Motor neuron (in vitro differentiated cells): ENCODE data around the gene FARS2. TPM values are rescaled to one million over a fixed set of nuclear protein-coding genes. Genes with fewer than 3 reads are reported as not detected.
"Not testable (repeated sequence)": the region's sequence is repeated elsewhere in the genome, so short reads cannot be mapped to it uniquely, and the experiment has no call there.

Experiments used
- ATAC-seq, 8 experiments: fragments of 200-7000 bp; cut with Tn5 transposase; replicated peaks in 6 of 8; 2 replicates each; pipeline ENCODE4 v1.8.0; 2021; ENCODE audit warnings: mild to moderate bottlenecking in 8 of 8, moderate library complexity in 8 of 8
- H3K27ac ChIP-seq, 2 donors: fragments of 250-450 bp; sonication (Bioruptor Pico); 2 replicates each; pipeline ENCODE4 v1.9.0; 2021; ENCODE audit warnings: antibody characterized with exemption in 2 of 2, mild to moderate bottlenecking in 2 of 2, moderate library complexity in 1 of 2
- H3K4me1 ChIP-seq, 2 donors: fragments of 250-450 bp; sonication (Bioruptor Pico); replicated peaks in 1 of 2; 2 replicates each; pipeline ENCODE4 v1.6.1; 2021; ENCODE audit warnings: antibody characterized with exemption in 2 of 2, mild to moderate bottlenecking in 2 of 2, moderate library complexity in 1 of 2
- H3K4me3 ChIP-seq, 5 donors: fragments of 250-450 bp; sonication (Bioruptor Pico); 2 replicates each; pipeline ENCODE4 v1.9.0; 2021; ENCODE audit warnings: antibody characterized with exemption in 5 of 5, mild to moderate bottlenecking in 5 of 5, moderate library complexity in 4 of 5
- WGBS, 10 experiments: fragments of 450-650 bp; shearing (Covaris generic); methylation state at CpG; one replicate each; pipeline ENCODE4 v1.0.0; 2022; 5-methylcytosine and 5-hydroxymethylcytosine counted together
- in situ Hi-C, 9 experiments: fragments of 400-800 bp; cut with MboI; loops; one replicate each; pipeline ENCODE4 v1.15.0; 2021; ENCODE audit warnings: low sequenced_read_pairs in 9 of 9, low pct_unique_long_range_greater_than_20kb in 2 of 9; ENCODE audit not compliant: unreplicated experiment in 9 of 9
- total RNA-seq, 8 experiments: library from RNA; unstranded; fragments of 300-600 nt; gene quantifications; 2 replicates each; pipeline versions ENCODE4 v1.2.3 to v1.2.4, GENCODE V29; 2022

FARS2 gene
- total RNA-seq, 8 experiments from 2014 or later, result 10.9 to 24.1 (median 15.6) TPM

DNA sequence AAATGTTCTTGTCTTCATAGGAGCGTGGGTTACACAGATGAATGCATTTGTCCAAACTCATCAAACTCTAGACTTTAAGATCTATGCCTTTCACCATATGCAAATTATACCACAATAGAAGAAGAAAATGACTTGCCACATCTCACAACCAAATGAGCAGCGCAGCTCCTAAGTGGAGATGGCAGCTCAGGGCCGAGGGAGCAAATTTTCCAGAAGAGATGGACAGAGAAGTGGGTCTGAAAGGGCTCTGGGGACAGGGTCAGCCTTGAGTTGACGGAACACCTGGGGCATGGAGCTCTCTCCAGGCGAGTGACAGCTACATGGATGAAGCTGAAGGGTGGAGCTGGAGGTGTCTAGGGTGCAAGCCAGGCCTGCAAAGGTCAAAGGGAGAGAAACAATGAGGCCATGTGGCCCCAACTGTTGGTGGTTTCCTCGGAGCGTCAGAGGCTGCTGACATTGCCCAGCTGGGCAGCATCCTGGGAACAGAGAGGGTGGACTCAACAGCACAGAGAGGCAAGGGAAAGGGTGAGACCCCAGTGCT lies 517.1 kb downstream of the FARS2 start:
- WGBS, 10 experiments, result 78 to 100% (median 93%) methylated on average over 1 to 4 of the region's 7 CpGs; no CpG with 5 or more reads in 1 of the 10 experiments
- no peaks in the 10 kb centered on the region for H3K4me1 ChIP-seq
- H3K27ac ChIP-seq, result no peak overlapping the region
- ATAC-seq, result no peak
- no peak overlapping the region for H3K4me3 ChIP-seq
- in situ Hi-C loops, result no loop called here

DNA sequence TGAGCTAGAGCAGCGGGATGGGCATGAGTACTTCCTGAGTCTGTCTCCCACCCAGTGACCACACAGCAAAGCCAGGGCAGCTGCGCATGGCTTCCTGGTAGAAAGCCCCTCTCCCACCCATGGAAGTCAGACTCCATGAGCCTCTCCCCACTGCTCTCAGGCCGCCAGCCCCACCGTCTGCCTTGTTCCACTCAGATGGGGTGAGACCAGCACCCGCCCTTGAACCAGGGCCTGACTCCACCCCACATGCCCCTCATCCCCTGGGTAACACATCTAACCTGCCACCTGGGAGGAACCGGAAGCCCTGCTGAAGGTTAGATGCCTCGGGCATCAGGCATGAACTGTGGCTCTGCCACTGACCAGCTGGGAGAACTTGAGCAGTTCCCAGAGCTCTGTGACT lies 517.6 kb downstream of the FARS2 start:
- 67 to 100% (median 80%) methylated on average over 1 to 6 of the region's 7 CpGs; no CpG with 5 or more reads in 6 of the 10 experiments for WGBS, 10 experiments
- in situ Hi-C loops, result no loop called here
- H3K4me3 ChIP-seq, result no peak overlapping the region
- no peaks in the 10 kb centered on the region for H3K4me1 ChIP-seq
- H3K27ac ChIP-seq, result no peak overlapping the region
- ATAC-seq, result no peak

DNA sequence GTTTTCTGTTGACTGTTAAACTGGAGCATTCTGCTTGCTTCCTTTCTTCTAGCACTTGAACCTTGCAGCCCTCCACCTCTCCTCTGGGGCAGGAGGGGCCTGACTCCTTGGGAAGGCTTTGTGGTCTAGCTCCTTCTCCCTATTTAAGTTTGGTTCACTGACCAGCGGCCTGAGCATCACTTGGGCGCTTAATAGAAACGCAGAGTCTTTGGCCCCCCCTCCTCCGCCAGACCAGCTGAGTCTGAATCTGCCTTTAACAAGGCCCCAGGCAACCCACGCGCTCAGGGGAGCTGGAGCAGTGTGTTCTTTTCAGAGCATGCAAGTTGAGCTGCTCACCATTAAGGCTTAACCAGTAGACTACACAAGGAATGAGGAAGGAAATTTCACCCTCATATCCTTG lies 519.7 kb downstream of the FARS2 start:
- 78 to 100% (median 100%) methylated on average over 2 to 6 of the region's 6 CpGs; no CpG with 5 or more reads in 6 of the 10 experiments for WGBS, 10 experiments
- H3K27ac ChIP-seq, result no peak overlapping the region
- peaks cover 10 to 14% of the 10 kb centered on the region in 2 donors for H3K4me1 ChIP-seq
- in situ Hi-C loops, result no loop called here
- peak in 2 of 8 experiments; percentile 24 to 27 for ATAC-seq
- H3K4me3 ChIP-seq, result no peak overlapping the region

DNA sequence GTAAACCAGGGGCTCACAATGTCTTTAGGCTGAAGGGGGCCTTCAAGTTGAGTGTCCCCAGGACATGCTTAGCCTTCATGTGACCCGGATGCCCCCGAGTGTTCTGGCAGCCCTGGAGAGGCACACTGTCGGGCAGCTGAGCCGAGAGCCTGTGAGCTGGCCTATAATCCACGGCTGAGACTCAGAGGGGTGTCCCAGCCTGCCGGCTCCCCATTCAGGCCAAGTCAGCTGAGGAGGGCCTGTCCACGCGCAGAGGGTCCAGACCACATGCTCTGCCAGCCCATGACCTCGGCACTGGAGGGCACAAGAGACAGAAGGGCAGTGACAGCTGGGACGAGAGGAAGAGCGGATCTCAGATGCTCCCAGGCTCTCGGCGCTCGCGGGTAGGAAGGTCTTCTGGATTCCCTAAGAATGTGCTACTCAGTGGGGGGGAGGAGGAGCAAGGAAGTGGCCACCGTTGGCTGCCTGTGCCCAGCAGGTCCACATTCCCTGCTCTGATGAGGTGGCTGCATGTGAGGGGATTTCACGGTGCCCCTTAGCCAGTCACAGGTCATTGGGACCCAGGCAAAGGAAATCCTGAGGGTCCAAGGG lies 520.7 kb downstream of the FARS2 start:
- ATAC-seq, result no peak
- Histone ChIP-seq H3K4me3 (no peak overlapping the region), H3K27ac (no peak overlapping the region), H3K4me1 (peaks cover 16 to 21% of the 10 kb centered on the region in 2 donors)
- 0 to 90% (median 73%) methylated on average over 1 to 15 of the region's 17 CpGs; no CpG with 5 or more reads in 4 of the 10 experiments for whole genome bisulfite sequencing, 10 experiments
- in situ Hi-C loops, result no loop called here

DNA sequence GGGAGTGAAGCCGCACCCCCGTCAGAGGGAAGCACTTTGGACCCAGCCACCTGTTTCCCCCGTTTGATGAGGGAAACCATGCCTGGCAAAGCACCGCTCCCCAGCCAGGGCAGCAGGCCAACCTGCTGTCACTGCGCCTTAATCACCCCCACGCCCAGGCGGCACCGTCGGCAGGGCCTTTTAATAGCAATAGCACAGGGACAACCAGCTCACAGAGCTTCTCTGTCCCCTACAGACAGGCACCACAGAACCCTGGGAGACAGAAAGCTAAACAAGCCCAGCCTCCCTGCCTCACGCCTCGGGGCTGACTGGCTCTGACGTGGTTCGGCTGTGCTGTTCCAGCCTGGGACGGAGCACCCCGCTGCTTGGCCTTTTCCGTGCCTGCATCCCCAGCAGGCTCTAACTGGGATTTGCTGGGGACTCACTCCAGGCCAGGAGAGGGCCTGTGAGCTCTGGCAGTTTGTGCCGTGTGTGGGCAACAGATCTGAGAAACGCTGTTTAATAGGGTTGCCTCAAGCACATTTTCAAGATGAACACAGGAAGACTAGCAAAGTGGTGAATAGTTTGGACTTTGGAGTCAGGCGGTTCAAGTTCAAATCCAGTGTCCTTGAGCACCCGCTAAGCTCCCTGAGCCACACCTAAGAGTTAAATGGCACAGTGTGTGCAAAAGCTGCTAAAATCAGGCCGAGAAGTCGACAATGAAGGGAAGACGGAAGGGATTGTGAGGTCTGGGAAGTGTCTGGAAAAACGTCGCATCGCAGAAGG lies 521.7 kb downstream of the FARS2 start:
- H3K4me3 ChIP-seq, result no peak overlapping the region
- peak in 2 of 8 experiments; percentile 19 to 75 for ATAC-seq
- WGBS, 10 experiments, result 72 to 94% (median 85%) methylated on average over 3 to 22 of the region's 26 CpGs; no CpG with 5 or more reads in 2 of the 10 experiments
- in situ Hi-C loops, result no loop called here
- peaks cover 19 to 24% of the 10 kb centered on the region in 2 donors for H3K4me1 ChIP-seq
- no peak overlapping the region for H3K27ac ChIP-seq

DNA sequence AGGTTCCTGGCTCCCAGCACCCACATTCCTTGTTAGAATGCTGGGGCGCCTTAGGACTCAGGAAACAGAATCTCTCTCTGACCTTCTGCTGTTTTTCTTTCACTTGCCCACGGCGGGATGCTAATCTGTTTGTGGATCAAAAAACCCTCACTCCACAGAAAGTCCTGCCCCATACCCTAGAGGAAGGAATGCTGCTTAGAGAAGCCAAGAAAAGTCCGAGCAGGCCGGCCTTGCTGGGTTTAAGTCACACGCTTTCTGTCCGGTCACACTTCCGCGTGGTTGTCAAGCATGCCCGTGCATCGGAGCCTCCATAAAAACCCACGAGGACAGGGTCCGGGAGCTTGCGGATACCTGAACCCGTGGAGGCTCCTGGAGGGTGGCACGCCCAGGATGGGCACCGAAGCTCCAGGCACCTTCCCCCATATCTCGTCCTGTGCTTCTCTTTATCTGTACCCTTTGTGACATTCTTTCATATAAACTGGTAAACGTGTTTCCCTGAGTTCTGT lies 522.3 kb downstream of the FARS2 start:
- Histone ChIP-seq H3K4me3 (no peak overlapping the region), H3K4me1 (peaks cover 19 to 24% of the 10 kb centered on the region in 2 donors), H3K27ac (no peak overlapping the region)
- WGBS, 10 experiments, result 70 to 100% (median 80%) methylated on average over 1 to 15 of the region's 19 CpGs; no CpG with 5 or more reads in 3 of the 10 experiments
- in situ Hi-C loops, result no loop called here
- no peak for ATAC-seq

DNA sequence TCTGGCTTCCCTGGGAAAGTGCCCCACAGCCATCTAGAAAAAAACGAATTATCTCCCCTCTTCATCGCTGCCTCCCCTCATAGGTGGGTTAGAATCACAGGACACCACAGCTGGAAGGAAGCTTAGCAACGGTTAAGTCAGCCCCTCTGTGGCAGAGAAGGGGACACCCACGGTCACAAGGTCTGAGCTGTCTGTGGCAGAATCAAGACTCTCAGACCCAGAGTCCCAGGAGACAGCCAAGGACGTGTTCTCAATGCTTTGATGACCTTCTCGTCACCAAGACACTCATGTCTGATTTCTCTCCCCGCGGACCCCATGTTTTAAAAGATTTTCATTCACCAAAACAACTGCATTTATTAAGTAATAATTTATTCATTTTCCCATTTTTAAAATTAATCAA lies 523.9 kb downstream of the FARS2 start:
- H3K4me1 ChIP-seq, result peaks cover 19 to 24% of the 10 kb centered on the region in 2 donors
- no peak overlapping the region for H3K27ac ChIP-seq
- no peak overlapping the region for H3K4me3 ChIP-seq
- WGBS, 10 experiments, result 70 to 87% (median 82%) methylated on average over 1 to 7 of the region's 8 CpGs; no CpG with 5 or more reads in 4 of the 10 experiments
- ATAC-seq, result peak in 5 of 8 experiments; percentile 27 to 78 (median 71)
- in situ Hi-C loops, result no loop called here

DNA sequence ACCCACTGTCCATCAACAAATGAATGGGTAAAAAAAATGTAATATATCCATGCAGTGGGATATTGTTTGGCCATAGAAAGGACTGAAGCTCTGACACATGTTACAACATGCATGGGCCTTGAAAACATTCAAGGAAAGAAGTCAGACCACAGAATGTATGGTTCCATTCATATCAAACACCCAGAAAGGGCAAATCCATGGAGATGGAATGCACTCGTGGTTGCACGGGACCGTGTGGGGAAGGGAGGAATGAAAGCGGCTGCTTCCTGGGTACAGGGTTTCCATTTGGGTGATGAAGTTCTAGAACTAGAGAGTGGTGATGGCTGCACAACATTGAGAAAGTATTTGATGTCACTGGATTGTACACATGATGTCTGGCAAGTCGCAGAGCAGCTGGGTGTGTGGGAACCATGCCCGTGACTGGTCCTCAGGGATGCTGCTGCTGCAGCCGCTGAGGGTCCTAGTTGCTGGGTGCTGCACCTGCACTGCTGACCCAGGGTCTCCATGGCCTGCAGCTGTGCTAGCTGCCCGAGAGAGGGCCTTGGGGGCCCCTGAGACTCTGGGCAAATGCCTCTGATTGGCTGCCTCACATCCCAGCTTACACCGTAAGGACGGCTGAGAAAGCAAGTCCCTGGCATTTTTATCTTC lies 525.1 kb downstream of the FARS2 start:
- Histone ChIP-seq H3K27ac (peak overlapping the region in 1 of 2 donors; percentile 23), H3K4me1 (peaks cover 19 to 24% of the 10 kb centered on the region in 2 donors), H3K4me3 (no peak overlapping the region)
- WGBS, 10 experiments, result 51 to 100% (median 75%) methylated on average over 1 to 7 of the region's 10 CpGs; no CpG with 5 or more reads in 4 of the 10 experiments
- in situ Hi-C loops, result no loop called here
- peak in 5 of 8 experiments; percentile 12 to 54 (median 35) for ATAC-seq

DNA sequence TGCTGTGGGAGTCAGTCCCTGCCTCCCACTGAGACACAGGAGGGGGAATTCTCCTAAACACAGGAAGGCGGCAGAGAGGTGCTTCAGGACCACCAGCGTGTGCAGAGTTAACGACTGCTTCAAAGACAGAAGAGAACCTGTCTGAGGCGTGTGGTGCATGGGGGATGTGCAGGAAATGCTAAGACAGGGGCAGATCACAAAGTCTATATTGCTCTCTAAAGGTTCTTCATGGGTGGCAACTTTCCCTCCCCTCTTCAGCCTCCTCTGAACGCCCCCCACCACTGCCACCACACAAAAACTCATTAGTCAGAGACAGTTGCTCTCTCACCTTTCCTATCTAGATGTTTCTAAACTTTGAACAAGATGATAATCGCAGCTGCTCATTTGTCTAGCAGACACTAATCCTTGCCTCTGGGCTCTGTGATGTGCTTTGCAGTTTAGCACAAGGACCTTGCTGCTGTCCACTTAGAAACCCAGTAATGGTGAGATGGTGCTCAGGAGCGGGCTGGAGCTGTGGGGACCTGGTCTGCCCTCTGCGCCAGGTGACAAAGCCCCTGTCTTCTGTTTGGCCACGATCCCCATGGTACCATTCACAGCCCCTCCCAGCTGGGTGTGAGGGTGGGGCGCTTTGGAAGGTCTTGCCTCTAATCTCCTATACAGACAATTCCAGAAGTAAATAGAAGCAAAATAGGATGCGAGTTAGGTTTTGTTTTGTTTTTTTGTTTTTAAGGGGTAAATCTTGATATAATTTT lies 525.8 kb downstream of the FARS2 start:
- in situ Hi-C loops, result no loop called here
- Histone ChIP-seq H3K27ac (no peak overlapping the region), H3K4me3 (no peak overlapping the region), H3K4me1 (peaks cover 19 to 24% of the 10 kb centered on the region in 2 donors)
- ATAC-seq, result peak in 4 of 8 experiments; percentile 9 to 30 (median 22)
- WGBS, 10 experiments, result 26 to 90% (median 70%) methylated on average over 1 to 7 of the region's 11 CpGs; no CpG with 5 or more reads in 3 of the 10 experiments

DNA sequence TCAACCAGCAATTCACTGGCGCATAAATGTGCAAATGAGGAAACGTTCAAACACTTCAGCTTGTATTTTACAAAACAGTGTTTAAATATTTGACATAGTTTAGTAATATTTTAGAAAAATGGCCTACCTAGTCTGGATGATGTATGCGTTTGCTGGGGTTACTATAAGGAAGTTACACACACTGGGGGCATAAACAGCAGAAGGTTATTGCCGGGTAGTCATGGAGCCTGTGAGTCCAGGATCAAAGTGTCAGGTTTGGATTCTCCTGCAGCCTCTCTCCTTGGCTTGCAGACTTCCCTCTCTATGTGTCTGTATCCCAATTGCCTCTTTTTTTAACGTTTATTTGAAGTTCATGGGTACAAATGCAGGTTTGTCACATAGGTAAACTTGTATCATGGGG lies 528.1 kb downstream of the FARS2 start:
- ATAC-seq, result peak in 1 of 8 experiments; percentile 30
- H3K27ac ChIP-seq, in situ Hi-C loops, H3K4me3 ChIP-seq: not testable (repeated sequence)
- 8 to 90% (median 80%) methylated on average over 1 to 4 of the region's 5 CpGs; no CpG with 5 or more reads in 3 of the 10 experiments for WGBS, 10 experiments
- peaks cover 19 to 24% of the 10 kb centered on the region in 2 donors for H3K4me1 ChIP-seq

DNA sequence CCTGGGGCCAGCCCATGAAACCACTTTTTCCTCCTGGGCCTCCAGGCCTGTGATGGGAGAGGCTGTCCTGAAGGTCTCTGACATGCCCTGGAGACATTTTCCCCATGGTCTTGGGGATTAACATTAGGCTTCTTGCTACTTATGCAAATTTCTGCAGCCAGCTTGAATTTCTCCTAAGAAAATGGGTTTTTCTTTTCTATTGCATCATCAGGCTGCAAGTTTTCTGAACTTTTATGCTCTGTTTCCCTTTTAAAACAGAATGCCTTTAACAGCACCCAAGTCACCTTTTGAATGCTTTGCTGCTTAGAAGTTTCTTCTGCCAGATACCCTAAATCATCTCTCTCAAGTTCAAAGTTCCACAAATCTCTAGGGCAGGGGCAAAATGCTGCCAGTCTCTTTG lies 535.2 kb downstream of the FARS2 start:
- in situ Hi-C loops, H3K4me3 ChIP-seq, H3K27ac ChIP-seq, ATAC-seq, H3K4me1 ChIP-seq: not testable (repeated sequence)

DNA sequence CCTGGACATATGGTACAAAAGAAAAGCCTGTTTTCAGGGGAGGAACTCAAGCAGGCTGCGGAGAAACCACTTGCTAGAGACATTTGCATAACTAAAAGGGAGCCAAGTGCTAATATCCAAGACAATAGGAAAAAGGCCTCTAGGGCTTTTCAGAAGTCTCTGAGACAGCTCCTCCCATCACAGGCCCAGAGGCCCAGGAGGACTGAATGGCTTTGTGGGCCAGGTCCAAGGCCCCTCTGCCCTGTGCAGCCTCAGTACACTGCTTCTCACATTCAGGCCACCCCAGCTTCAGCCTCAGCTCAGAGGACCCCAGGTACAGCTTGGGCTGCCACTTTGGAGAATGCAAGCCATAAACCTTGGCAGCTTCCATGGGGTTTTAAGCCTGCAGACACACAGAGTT lies 545.1 kb downstream of the FARS2 start:
- H3K4me3 ChIP-seq, H3K4me1 ChIP-seq, H3K27ac ChIP-seq, ATAC-seq, in situ Hi-C loops: not testable (repeated sequence)
- 25 to 71% (median 46%) methylated on average over 1 of the region's 1 CpG; no CpG with 5 or more reads in 4 of the 10 experiments for WGBS, 10 experiments
